Type B pancreatic cell (in vitro differentiated cells): ENCODE data around the gene CNOT1. TPM values are rescaled to one million over a fixed set of nuclear protein-coding genes. Genes with fewer than 3 reads are reported as not detected.

ENCODE experiments used
- DNase-seq: peaks from one replicate; pipeline ENCODE4 v3.0.0; 2021; ENCODE audit warnings: mixed read lengths; ENCODE audit not compliant: unreplicated experiment; ENCODE audit errors: extremely low spot score
- H3K27ac Mint-ChIP-seq: 2 replicates; pipeline ENCODE4 v1.8.0; 2021; ENCODE audit warnings: mild to moderate bottlenecking, mixed read lengths
- H3K27me3 Mint-ChIP-seq: 2 replicates; pipeline ENCODE4 v1.8.0; 2021; ENCODE audit warnings: mixed read lengths
- H3K36me3 Mint-ChIP-seq: 2 replicates; pipeline ENCODE4 v1.8.0; 2021; ENCODE audit warnings: mixed read lengths
- H3K4me1 Mint-ChIP-seq: one replicate; pipeline ENCODE4 v1.8.0; 2021; ENCODE audit warnings: mixed read lengths; ENCODE audit not compliant: unreplicated experiment
- H3K4me3 Mint-ChIP-seq: 2 replicates; pipeline ENCODE4 v1.8.0; 2021; ENCODE audit warnings: mild to moderate bottlenecking, mixed read lengths
- H3K9me3 Mint-ChIP-seq: 2 replicates; pipeline ENCODE4 v1.8.0; 2021; ENCODE audit warnings: mixed read lengths
- total RNA-seq: library from RNA; stranded (reverse); gene quantifications from 2 replicates; pipeline ENCODE4 v1.2.1, GENCODE V29; 2021; ENCODE audit warnings: low replicate concordance
- TF ChIP-seq, protein P1 (sequence below): fragments of 200-600 bp; sonication (generic); conservative IDR thresholded peaks from 2 replicates; pipeline ENCODE4 v1.5.0; 2021; ENCODE audit warnings: antibody characterized with exemption, mild to moderate bottlenecking

Gene CNOT1
- total RNA-seq, 1 donor from 2014 or later: 216 TPM

DNA sequence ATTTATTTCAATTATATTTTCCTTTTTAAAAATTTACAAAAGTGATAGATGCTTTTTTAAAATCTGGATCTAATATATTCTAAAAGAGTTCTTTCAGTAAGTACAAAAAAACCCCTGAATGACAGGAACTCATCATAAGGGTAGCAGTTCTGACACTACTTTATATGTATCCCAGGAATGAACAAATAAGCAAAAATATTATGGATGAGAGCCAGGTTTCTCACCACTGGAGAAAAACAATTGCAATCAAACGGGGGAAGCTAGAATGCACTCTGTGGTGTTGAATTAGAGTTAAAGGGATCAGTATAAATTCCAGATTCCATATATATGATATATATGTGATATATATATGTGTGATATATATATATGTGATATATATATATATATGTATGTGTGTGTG is 152.8 kb downstream of the CNOT1 start:
- peaks cover 4% of the 10 kb centered on the region for H3K4me1 Mint-ChIP-seq
- DNase-seq: no peak
- no peak overlapping the region for H3K4me3 Mint-ChIP-seq
- no peaks in the 10 kb centered on the region for H3K9me3 Mint-ChIP-seq
- TF ChIP-seq, protein P1, sequence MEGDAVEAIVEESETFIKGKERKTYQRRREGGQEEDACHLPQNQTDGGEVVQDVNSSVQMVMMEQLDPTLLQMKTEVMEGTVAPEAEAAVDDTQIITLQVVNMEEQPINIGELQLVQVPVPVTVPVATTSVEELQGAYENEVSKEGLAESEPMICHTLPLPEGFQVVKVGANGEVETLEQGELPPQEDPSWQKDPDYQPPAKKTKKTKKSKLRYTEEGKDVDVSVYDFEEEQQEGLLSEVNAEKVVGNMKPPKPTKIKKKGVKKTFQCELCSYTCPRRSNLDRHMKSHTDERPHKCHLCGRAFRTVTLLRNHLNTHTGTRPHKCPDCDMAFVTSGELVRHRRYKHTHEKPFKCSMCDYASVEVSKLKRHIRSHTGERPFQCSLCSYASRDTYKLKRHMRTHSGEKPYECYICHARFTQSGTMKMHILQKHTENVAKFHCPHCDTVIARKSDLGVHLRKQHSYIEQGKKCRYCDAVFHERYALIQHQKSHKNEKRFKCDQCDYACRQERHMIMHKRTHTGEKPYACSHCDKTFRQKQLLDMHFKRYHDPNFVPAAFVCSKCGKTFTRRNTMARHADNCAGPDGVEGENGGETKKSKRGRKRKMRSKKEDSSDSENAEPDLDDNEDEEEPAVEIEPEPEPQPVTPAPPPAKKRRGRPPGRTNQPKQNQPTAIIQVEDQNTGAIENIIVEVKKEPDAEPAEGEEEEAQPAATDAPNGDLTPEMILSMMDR: no peak
- H3K27ac Mint-ChIP-seq: no peak overlapping the region
- peaks cover 42% of the 10 kb centered on the region for H3K27me3 Mint-ChIP-seq
- H3K36me3 Mint-ChIP-seq: no peaks in the 10 kb centered on the region

DNA sequence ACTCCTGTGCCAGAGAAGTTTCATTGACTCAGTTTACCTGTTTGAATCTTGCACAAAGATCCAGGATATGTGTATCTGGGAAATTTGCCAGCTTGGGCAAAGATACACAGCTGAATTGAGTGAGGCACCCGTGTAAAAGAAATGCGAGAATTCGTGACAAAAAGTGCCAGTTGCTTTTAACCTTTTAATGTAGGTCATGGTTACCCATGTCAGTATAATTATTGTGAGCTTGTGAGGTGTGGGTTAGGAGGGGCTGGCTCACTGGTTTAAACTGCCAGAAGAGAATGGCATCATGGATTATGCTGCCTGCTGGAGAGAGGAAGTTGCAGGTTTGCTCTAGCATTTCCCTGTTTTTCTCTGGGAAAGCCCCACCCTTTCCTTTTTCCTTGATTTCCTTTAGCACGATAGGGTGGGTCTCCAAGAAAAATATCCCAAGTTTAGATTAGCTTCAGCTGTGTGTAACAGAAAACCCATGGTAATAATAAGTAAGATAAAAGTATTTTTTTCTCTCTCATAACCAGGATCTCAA is 154.5 kb downstream of the CNOT1 start:
- no peaks in the 10 kb centered on the region for H3K36me3 Mint-ChIP-seq
- H3K4me3 Mint-ChIP-seq: no peak overlapping the region
- H3K9me3 Mint-ChIP-seq: no peaks in the 10 kb centered on the region
- H3K27ac Mint-ChIP-seq: no peak overlapping the region
- DNase-seq: no peak
- H3K27me3 Mint-ChIP-seq: peaks cover 40% of the 10 kb centered on the region
- peaks cover 4% of the 10 kb centered on the region for H3K4me1 Mint-ChIP-seq
- TF ChIP-seq, protein P1: no peak

DNA sequence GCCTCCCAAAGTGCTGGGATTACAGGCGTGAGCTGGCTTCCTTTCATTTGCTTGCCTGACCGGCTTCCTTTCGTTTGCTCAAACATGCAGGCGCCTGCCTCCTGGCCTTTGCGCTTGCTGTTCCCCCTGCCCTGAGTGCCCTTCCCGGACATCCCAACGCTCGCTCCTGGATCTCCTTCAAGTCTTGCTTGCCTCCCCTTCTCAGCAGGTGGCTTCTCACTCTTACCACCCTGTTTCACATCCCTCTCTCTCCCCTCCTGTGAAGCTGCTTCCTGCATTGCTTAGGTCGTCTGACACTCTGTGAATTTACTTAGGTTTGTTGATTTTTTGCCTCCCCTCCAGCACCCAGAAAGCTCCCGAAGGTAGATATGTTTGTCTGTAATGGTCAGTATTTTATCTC is 155.3 kb downstream of the CNOT1 start:
- no peak overlapping the region for H3K27ac Mint-ChIP-seq

DNA sequence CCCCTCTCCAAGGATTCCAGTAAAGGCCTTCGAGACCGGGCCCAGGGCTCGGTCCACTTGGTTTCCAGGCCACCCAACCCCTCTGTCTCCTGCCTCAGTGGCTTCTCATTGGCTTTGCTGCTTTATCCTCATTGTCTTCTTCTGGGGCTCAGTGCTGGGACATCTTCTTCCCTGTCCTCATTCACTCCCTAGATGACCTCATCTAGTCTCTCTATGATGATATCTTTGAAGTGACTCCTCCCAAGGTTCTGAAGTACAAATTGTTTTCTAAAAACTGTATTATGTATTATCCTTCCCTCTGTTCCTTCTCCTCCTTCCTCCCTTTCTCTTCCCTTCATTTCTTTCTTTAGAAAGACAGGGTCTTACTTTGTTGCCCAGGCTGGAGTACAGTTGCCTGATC is 156.8 kb downstream of the CNOT1 start:
- Mint-ChIP-seq H3K4me1 (peaks cover 4% of the 10 kb centered on the region), H3K9me3 (no peaks in the 10 kb centered on the region), H3K27me3 (peaks cover 50% of the 10 kb centered on the region), H3K36me3 (no peaks in the 10 kb centered on the region), H3K27ac (no peak overlapping the region), H3K4me3 (no peak overlapping the region)
- TF ChIP-seq, protein P1: no peak
- DNase-seq: no peak

More for the DNA sequence above, 155.3 kb downstream of the CNOT1 start:
- no peak overlapping the region for H3K4me3 Mint-ChIP-seq
- H3K4me1 Mint-ChIP-seq: peaks cover 4% of the 10 kb centered on the region
- no peak for DNase-seq
- H3K9me3 Mint-ChIP-seq: no peaks in the 10 kb centered on the region
- peaks cover 38% of the 10 kb centered on the region for H3K27me3 Mint-ChIP-seq
- H3K36me3 Mint-ChIP-seq: no peaks in the 10 kb centered on the region
- TF ChIP-seq, protein P1: no peak

DNA sequence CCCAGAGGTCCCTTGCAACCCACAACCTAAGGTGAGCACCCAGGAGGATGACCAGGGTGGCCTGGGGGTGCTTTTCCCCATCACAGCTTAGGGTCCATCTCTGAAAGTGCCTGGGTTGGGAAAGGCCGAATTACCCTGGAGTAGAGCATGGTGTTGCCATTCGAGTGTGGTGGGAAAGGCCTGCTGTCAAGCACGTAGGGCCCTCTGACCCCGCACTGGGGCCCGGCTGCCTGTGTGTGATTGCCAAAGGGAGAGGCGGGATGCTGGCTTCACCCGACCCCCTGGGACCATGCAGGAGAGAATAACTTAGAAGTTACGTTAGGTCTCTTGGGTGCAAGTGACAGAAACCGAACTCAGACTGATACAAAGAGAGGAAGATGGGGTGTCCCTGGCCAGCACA is 157.4 kb downstream of the CNOT1 start:
- Mint-ChIP-seq H3K27ac (no peak overlapping the region), H3K4me1 (peaks cover 4% of the 10 kb centered on the region), H3K36me3 (no peaks in the 10 kb centered on the region), H3K4me3 (no peak overlapping the region), H3K9me3 (no peaks in the 10 kb centered on the region), H3K27me3 (peaks cover 51% of the 10 kb centered on the region)
- DNase-seq: no peak
- TF ChIP-seq, protein P1: no peak
